Measurements from ENCODE around the gene IL36G.

DNA sequence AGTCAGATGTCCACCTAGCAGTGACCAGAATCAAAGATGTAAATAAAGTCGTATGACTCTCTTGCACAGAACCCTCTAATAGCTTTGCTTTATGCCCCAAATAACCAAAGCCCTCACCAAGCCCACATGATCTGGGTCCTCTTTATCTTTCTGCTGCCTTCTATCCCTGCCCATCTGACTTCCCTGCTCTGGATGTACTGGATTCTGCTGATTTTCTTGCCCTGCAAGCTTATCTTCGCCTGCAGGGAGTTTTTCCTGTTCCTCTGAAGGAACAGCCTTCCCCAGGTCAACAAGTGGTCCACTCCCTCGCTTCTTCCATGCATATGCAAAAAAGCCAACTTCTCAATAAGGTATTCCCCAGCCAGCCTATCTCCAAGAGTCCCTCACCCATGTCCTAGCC lies 56.2 kb downstream of the IL36G start:
- TF ChIP-seq, protein P1, sequence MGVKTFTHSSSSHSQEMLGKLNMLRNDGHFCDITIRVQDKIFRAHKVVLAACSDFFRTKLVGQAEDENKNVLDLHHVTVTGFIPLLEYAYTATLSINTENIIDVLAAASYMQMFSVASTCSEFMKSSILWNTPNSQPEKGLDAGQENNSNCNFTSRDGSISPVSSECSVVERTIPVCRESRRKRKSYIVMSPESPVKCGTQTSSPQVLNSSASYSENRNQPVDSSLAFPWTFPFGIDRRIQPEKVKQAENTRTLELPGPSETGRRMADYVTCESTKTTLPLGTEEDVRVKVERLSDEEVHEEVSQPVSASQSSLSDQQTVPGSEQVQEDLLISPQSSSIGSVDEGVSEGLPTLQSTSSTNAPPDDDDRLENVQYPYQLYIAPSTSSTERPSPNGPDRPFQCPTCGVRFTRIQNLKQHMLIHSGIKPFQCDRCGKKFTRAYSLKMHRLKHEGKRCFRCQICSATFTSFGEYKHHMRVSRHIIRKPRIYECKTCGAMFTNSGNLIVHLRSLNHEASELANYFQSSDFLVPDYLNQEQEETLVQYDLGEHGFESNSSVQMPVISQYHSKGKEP (CRISPR knock-in tag; IDR thresholded peaks at IDR 0.05), result no peak
- no peak for TF ChIP-seq TEAD3 (CRISPR knock-in tag; optimal IDR thresholded peaks at IDR 0.05; ENCODE audit: borderline replicate concordance)
- TF ChIP-seq SP1 (IDR thresholded peaks at IDR 0.05), result no peak
- TF ChIP-seq SP1 (CRISPR knock-in tag; IDR thresholded peaks at IDR 0.05), result no peak
- TF ChIP-seq, protein P2, sequence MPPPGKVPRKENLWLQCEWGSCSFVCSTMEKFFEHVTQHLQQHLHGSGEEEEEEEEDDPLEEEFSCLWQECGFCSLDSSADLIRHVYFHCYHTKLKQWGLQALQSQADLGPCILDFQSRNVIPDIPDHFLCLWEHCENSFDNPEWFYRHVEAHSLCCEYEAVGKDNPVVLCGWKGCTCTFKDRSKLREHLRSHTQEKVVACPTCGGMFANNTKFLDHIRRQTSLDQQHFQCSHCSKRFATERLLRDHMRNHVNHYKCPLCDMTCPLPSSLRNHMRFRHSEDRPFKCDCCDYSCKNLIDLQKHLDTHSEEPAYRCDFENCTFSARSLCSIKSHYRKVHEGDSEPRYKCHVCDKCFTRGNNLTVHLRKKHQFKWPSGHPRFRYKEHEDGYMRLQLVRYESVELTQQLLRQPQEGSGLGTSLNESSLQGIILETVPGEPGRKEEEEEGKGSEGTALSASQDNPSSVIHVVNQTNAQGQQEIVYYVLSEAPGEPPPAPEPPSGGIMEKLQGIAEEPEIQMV (CRISPR knock-in tag; IDR thresholded peaks at IDR 0.05; ENCODE audit: low read depth), result no peak
- TF ChIP-seq, protein P3, sequence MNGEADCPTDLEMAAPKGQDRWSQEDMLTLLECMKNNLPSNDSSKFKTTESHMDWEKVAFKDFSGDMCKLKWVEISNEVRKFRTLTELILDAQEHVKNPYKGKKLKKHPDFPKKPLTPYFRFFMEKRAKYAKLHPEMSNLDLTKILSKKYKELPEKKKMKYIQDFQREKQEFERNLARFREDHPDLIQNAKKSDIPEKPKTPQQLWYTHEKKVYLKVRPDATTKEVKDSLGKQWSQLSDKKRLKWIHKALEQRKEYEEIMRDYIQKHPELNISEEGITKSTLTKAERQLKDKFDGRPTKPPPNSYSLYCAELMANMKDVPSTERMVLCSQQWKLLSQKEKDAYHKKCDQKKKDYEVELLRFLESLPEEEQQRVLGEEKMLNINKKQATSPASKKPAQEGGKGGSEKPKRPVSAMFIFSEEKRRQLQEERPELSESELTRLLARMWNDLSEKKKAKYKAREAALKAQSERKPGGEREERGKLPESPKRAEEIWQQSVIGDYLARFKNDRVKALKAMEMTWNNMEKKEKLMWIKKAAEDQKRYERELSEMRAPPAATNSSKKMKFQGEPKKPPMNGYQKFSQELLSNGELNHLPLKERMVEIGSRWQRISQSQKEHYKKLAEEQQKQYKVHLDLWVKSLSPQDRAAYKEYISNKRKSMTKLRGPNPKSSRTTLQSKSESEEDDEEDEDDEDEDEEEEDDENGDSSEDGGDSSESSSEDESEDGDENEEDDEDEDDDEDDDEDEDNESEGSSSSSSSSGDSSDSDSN (CRISPR knock-in tag; IDR thresholded peaks at IDR 0.05), result no peak
- no peak for TF ChIP-seq CREB1 (IDR thresholded peaks at IDR 0.05)
- no peak for TF ChIP-seq CREB1 (CRISPR knock-in tag; IDR thresholded peaks at IDR 0.05)
- no peak for TF ChIP-seq FIP1L1 (IDR thresholded peaks at IDR 0.05; ENCODE audit: borderline replicate concordance, insufficient read depth, low read depth, low read length)
- no peak for TF ChIP-seq SNRNP70 (IDR thresholded peaks at IDR 0.05; ENCODE audit: low read depth, low read length)

Measured in HepG2 (cell line).